AG04450 (cell line): ENCODE results near the gene SLIT3. TPM values are rescaled to one million over a fixed set of nuclear protein-coding genes. Genes with fewer than 3 reads are reported as not detected.

Source experiments
- CTCF ChIA-PET: fragments of 300-600, 350-600 bp; formaldehyde crosslinking; extraction: SDS; loops from one replicate; lab custom pipeline; 2022; ENCODE audit warnings: antibody characterized with exemption, inconsistent platforms; lab: Charles Lee
- POLR2A ChIA-PET: fragments of 350-600 bp; formaldehyde crosslinking; extraction: SDS; loops from one replicate; lab custom pipeline; 2021; ENCODE audit warnings: antibody characterized with exemption, inconsistent platforms; lab: Yijun Ruan, JAX
- DNase-seq: peaks from one replicate; pipeline ENCODE4 v3.0.0-alpha.2; 2011; ENCODE audit warnings: low read depth, low spot score
- H3K27ac ChIP-seq: one replicate; pipeline ENCODE4 v1.5.1; 2012; ENCODE audit warnings: low read depth, low read length, control low read depth
- H3K27me3 ChIP-seq: one replicate; pipeline ENCODE4 v1.6.0; 2012; ENCODE audit warnings: low read length; ENCODE audit not compliant: control insufficient read depth, insufficient read depth
- H3K4me3 ChIP-seq: 2 replicates; pipeline ENCODE4 v1.5.1; 2011; ENCODE audit warnings: mild to moderate bottlenecking, low read depth, low read length, control low read depth
- H3K9me3 ChIP-seq: 2 replicates; pipeline ENCODE4 v1.5.1; 2012; ENCODE audit warnings: low read length; ENCODE audit not compliant: control insufficient read depth, insufficient read depth
- polyA plus RNA-seq: library from polyadenylated mRNA; depleted of rRNA; stranded (reverse); fragments of >200 nt; gene quantifications from 2 replicates; pipeline ENCODE4 v1.2.3, GENCODE V29; 2011
- TF ChIP-seq, protein P1 (sequence below): IDR thresholded peaks from 2 replicates; pipeline ENCODE4 v1.5.1; 2011; ENCODE audit warnings: low read depth, low read length, control low read depth, inconsistent platforms

The SLIT3 gene
- polyA plus RNA-seq, 1 experiment = 0.26 TPM

GRCh38 chr5:169131616-169132301 is 169.2 kb downstream of the SLIT3 start:
- CTCF ChIA-PET = no interaction called here
- TF ChIP-seq, protein P1, sequence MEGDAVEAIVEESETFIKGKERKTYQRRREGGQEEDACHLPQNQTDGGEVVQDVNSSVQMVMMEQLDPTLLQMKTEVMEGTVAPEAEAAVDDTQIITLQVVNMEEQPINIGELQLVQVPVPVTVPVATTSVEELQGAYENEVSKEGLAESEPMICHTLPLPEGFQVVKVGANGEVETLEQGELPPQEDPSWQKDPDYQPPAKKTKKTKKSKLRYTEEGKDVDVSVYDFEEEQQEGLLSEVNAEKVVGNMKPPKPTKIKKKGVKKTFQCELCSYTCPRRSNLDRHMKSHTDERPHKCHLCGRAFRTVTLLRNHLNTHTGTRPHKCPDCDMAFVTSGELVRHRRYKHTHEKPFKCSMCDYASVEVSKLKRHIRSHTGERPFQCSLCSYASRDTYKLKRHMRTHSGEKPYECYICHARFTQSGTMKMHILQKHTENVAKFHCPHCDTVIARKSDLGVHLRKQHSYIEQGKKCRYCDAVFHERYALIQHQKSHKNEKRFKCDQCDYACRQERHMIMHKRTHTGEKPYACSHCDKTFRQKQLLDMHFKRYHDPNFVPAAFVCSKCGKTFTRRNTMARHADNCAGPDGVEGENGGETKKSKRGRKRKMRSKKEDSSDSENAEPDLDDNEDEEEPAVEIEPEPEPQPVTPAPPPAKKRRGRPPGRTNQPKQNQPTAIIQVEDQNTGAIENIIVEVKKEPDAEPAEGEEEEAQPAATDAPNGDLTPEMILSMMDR = no peak
- Histone ChIP-seq H3K27ac (no peak overlapping the region), H3K4me3 (no peak overlapping the region), H3K27me3 (no peaks in the 10 kb centered on the region), H3K9me3 (no peaks in the 10 kb centered on the region)
- POLR2A ChIA-PET = no interaction called here
- no peak for DNase-seq

GRCh38 chr5:169128679-169129078 is 172.3 kb downstream of the SLIT3 start:
- CTCF ChIA-PET = no interaction called here

GRCh38 chr5:169127431-169127830 is 173.5 kb downstream of the SLIT3 start:
- CTCF ChIA-PET = no interaction called here
- TF ChIP-seq, protein P1 = no peak
- Histone ChIP-seq H3K4me3 (no peak overlapping the region), H3K27me3 (no peaks in the 10 kb centered on the region), H3K27ac (no peak overlapping the region), H3K9me3 (no peaks in the 10 kb centered on the region)
- POLR2A ChIA-PET = no interaction called here
- no peak for DNase-seq

More at GRCh38 chr5:169128679-169129078, 172.3 kb downstream of the SLIT3 start:
- Histone ChIP-seq H3K27me3 (no peaks in the 10 kb centered on the region), H3K4me3 (no peak overlapping the region), H3K9me3 (no peaks in the 10 kb centered on the region), H3K27ac (no peak overlapping the region)
- POLR2A ChIA-PET = no interaction called here
- TF ChIP-seq, protein P1 = no peak
- DNase-seq = no peak

DNA sequence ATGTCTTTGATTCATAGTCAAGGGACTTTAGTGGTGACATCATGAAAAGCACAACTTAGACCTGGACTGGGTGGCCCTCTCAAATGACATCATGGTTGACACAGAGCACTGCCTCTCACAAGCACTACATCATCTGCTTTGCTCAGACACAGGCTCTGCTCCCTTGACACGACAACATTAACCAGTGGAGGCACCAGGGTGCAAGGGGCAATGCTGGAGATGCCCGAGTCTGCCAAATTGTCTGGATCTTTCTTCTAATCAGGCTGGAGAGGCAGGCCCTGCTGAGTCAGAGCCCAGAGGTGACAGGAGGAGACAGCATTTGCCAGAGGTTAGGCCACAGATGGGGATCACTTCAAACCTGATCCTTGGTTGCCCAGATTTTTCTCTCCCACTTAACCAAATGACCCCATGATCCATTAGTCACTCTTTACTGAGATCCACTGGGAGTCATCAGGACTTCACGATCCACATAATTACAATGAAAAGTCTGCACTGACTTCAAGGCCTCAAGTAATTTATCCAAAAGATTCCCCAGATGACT is 174.4 kb downstream of the SLIT3 start:
- H3K27me3 ChIP-seq = no peaks in the 10 kb centered on the region
- TF ChIP-seq, protein P1 = no peak
- H3K4me3 ChIP-seq = no peak overlapping the region
- no peak overlapping the region for H3K27ac ChIP-seq
- DNase-seq = no peak
- no peaks in the 10 kb centered on the region for H3K9me3 ChIP-seq
- CTCF ChIA-PET = no interaction called here
- POLR2A ChIA-PET = no interaction called here

- CTCF ChIA-PET = no interaction called here
- no peak for DNase-seq
- POLR2A ChIA-PET = no interaction called here
- TF ChIP-seq, protein P1 = no peak
- H3K4me3 ChIP-seq = no peak overlapping the region
- H3K9me3 ChIP-seq = no peaks in the 10 kb centered on the region
- no peak overlapping the region for H3K27ac ChIP-seq
- no peaks in the 10 kb centered on the region for H3K27me3 ChIP-seq
Measured at GRCh38 chr5:169125571-169125970, 175.4 kb downstream of the SLIT3 start.
